Subcutaneous abdominal adipose tissue (tissue), 5 donors: ENCODE results near the gene MBTD1.

ENCODE experiments used
- H3K27ac ChIP-seq: one replicate; pipeline ENCODE4 v1.7.0; 2013; ENCODE audit warnings: low read depth, mild to moderate bottlenecking, inconsistent platforms, low read length, moderate library complexity
- H3K27me3 ChIP-seq, 5 donors: one replicate each; pipeline ENCODE4 v1.7.0; 2013; ENCODE audit warnings: low read length in 5 of 5, inconsistent platforms in 1 of 5; ENCODE audit not compliant: control insufficient read depth in 5 of 5, insufficient read depth in 4 of 5
- H3K36me3 ChIP-seq, 5 donors: one replicate each; pipeline ENCODE4 v1.7.0; 2013; ENCODE audit warnings: low read length in 5 of 5; ENCODE audit not compliant: control insufficient read depth in 5 of 5, insufficient read depth in 5 of 5
- H3K4me1 ChIP-seq, 5 donors: one replicate each; pipeline ENCODE4 v1.7.0; 2013; ENCODE audit warnings: low read length in 5 of 5, mild to moderate bottlenecking in 3 of 5, moderate library complexity in 1 of 5; ENCODE audit not compliant: control insufficient read depth in 5 of 5, insufficient read depth in 5 of 5
- H3K4me3 ChIP-seq, 5 donors: one replicate each; pipeline ENCODE4 v1.7.0; 2013; ENCODE audit warnings: low read length in 5 of 5, low read depth in 1 of 5
- H3K9ac ChIP-seq, 5 donors: one replicate each; pipeline ENCODE4 v1.7.0; 2013; ENCODE audit warnings: low read length in 5 of 5, mild to moderate bottlenecking in 4 of 5, moderate library complexity in 3 of 5
- H3K9me3 ChIP-seq, 5 donors: one replicate each; pipeline ENCODE4 v1.7.0; 2013; ENCODE audit warnings: low read length in 5 of 5; ENCODE audit not compliant: control insufficient read depth in 5 of 5
- donor health status: healthy.
- donor health status: healthy.
- donor health status: healthy.
- donor health status: healthy.
- donor health status: healthy.

MBTD1 gene

GRCh38 chr17:51154176-51154575 is 105.7 kb downstream of the MBTD1 start:
- Histone ChIP-seq H3K4me3 (peak overlapping the region; percentile 80 to 97 (median 89)), H3K9ac (peak overlapping the region; percentile 55 to 90 (median 73)), H3K36me3 (peaks cover 0 to 9% (median 2%) of the 10 kb centered on the region in 5 donors), H3K4me1 (peaks cover 2 to 22% (median 19%) of the 10 kb centered on the region in 5 donors), H3K27me3 (no peaks in the 10 kb centered on the region), H3K9me3 (no peaks in the 10 kb centered on the region), H3K27ac (no peak overlapping the region)

DNA sequence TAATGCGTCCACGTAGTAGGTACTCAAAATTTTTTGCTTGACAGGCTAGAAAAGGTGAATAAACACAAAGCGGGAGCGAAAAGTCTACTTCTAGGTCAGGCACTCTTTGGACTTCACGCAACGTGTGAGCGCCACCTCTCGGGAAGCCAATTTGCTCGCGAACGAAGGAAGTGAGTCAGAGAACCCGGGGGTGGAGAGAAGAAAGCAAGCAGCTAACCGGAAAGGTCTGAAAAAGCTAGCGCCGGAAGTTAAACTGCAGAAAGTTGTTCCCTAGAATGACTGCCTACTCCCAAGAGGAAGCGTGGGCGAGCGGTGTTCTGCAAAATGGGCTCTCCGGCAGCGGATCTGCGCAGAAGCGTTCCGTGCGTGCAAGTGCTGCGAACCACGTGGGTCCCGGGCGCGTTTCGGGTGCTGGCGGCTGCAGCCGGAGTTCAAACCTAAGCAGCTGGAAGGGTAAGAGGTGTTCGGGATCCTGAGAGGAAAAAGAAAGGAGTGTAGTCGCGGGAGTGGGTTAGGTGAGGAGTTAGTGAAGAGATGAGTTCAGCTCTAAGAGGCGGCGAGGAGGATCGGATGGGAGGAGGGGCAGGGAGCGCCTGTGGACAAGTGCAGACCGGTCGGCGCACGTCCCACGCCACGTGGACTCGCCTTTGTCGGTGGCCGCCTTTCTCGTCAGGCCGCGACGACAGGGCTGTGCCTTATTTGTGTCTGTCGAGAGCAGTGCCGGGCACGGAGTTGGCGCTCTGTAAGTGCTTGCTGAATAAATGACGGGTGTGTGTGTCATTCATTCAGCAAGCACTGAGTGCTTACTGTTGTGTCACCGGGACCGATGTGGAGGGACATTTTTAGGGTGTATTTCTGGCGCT is 106.4 kb downstream of the MBTD1 start, which contains the start of gene NME1:
Gene NME1, plus strand, starts transcription at position 350 of the 863 bp plus-strand sequence. CDS start 2,096 bp downstream, outside the sequence.
- Histone ChIP-seq H3K4me1 (peaks cover 2 to 22% (median 19%) of the 10 kb centered on the region in 5 donors), H3K9ac (peak within 1 kb of the TSS; percentile 64 to 92 (median 89)), H3K9me3 (no peaks in the 10 kb centered on the region), H3K4me3 (peak within 1 kb of the TSS; percentile 80 to 97 (median 89)), H3K36me3 (peaks cover 0 to 6% (median 0%) of the 10 kb centered on the region in 5 donors), H3K27ac (peak within 1 kb of the TSS; percentile 97), H3K27me3 (no peaks in the 10 kb centered on the region)

DNA sequence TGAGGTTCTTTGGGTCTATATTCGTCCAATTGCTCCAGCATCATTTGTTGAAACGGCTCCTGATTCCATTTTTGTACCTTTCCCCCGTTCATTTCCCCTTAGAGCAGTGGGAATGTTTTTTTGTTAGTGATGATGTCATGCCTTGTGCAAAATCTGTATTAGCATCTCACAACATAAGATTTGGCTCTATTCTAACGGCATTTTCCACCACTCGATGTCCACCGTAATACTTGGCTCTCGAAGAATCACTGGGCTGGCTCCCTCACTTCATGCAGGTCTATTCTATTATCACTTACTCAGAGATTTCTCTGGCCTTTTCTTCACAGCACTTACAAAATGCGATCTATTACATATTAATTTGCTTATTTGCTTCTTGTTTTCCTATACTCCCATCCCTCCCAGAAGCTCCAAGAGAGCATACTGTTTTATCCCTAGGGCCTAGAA is 107.1 kb downstream of the MBTD1 start:
- no peaks in the 10 kb centered on the region for H3K9me3 ChIP-seq
- peak overlapping the region; percentile 97 for H3K27ac ChIP-seq
- H3K36me3 ChIP-seq, result peaks cover 0 to 4% (median 0%) of the 10 kb centered on the region in 5 donors
- H3K27me3 ChIP-seq, result no peaks in the 10 kb centered on the region
- peak overlapping the region; percentile 35 to 92 (median 78) for H3K9ac ChIP-seq
- H3K4me1 ChIP-seq, result peaks cover 2 to 22% (median 19%) of the 10 kb centered on the region in 5 donors
- peak overlapping the region; percentile 57 to 97 (median 69) for H3K4me3 ChIP-seq

GRCh38 chr17:51150932-51151331 is 108.9 kb downstream of the MBTD1 start:
- peaks cover 2 to 22% (median 19%) of the 10 kb centered on the region in 5 donors for H3K4me1 ChIP-seq
- H3K27ac ChIP-seq, result no peak overlapping the region
- H3K4me3 ChIP-seq, result no peak overlapping the region
- H3K9ac ChIP-seq, result no peak overlapping the region
- H3K36me3 ChIP-seq, result no peaks in the 10 kb centered on the region
- no peaks in the 10 kb centered on the region for H3K27me3 ChIP-seq
- H3K9me3 ChIP-seq, result no peaks in the 10 kb centered on the region

DNA sequence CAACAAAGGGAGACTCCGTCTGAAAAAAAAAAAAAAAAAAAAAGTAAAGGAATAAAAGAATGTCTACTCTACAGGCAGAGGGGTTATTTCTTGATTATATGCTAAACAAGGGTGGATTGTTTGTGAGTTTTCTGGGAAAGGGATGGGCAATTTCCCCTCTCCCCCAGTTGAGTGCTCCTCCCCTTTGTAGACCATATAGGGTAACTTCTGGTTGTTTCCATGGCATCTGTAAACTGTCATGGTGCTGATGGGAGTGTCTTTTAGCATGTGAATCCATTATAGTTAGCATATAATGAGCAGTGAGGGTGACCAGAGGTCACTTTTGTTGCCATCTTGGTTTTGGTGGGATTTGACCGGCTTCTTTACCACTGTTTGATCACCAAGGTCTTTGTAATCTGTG is 110.7 kb downstream of the MBTD1 start:
- H3K9me3 ChIP-seq, result no peaks in the 10 kb centered on the region
- no peaks in the 10 kb centered on the region for H3K27me3 ChIP-seq
- peaks cover 2 to 15% (median 12%) of the 10 kb centered on the region in 5 donors for H3K4me1 ChIP-seq
- no peak overlapping the region for H3K9ac ChIP-seq
- no peak overlapping the region for H3K27ac ChIP-seq
- H3K36me3 ChIP-seq, result no peaks in the 10 kb centered on the region
- no peak overlapping the region for H3K4me3 ChIP-seq

DNA sequence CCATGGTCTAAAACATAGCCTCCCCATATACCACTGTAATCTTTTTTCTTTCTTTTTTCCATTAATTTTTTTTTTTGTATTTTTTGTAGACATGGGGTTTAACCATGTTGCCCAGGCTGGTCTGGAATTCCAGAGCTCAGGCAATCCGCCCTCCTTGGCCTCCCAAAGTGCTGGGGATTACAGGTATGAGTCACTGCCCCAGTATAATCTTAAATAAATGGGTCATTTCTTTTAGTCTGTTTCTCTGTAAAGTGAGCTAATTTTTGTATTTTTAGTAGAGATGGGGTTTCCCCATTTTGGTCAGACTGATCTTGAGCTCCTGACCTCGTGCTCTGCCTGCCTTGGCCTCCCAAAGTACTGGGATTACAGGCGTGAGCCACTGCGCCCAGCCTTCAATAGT is 112.2 kb downstream of the MBTD1 start:
- H3K27ac ChIP-seq, result no peak overlapping the region
- H3K4me1 ChIP-seq, result peaks cover 0 to 3% (median 1%) of the 10 kb centered on the region in 5 donors
- H3K9me3 ChIP-seq, result no peaks in the 10 kb centered on the region
- no peaks in the 10 kb centered on the region for H3K27me3 ChIP-seq
- H3K36me3 ChIP-seq, result no peaks in the 10 kb centered on the region
- no peak overlapping the region for H3K9ac ChIP-seq
- no peak overlapping the region for H3K4me3 ChIP-seq

DNA sequence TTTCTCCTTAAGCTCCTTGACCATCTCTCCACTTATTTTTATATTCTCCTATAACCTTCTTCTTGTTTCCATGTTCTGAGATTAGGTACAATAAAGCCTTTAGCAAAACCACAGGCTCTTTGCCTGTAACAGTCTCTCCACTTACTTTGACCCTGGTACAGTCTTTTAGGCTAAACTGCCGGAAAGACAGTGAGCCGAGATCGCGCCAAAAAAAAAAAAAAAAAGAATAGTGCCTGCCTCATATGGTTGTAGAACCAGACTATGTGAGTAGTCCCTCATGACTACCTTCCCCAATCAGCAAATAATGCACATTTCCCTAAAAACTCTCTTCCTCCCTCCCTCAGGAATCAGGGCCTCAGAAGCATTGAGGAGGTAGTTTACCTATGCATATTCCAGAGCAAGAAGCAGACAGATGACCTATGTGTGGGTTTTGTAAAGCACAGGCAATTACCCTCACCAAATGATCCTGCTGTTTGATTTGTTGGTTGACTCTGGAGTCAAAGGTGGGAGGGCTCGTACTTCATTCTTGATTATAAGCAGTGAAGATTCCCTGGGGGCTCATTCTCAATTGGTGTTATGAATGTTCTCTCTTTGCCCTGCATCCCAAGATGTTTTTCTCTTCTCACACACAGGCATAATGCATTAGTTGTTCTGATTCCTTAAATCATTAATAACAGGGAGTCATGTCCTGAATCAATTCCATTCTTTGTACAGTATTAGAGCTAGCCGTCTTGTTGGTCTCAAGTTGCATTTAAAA is 115.4 kb downstream of the MBTD1 start:
- Histone ChIP-seq H3K36me3 (no peaks in the 10 kb centered on the region), H3K27me3 (no peaks in the 10 kb centered on the region), H3K9me3 (no peaks in the 10 kb centered on the region), H3K27ac (no peak overlapping the region), H3K4me3 (no peak overlapping the region), H3K4me1 (no peaks in the 10 kb centered on the region), H3K9ac (no peak overlapping the region)

DNA sequence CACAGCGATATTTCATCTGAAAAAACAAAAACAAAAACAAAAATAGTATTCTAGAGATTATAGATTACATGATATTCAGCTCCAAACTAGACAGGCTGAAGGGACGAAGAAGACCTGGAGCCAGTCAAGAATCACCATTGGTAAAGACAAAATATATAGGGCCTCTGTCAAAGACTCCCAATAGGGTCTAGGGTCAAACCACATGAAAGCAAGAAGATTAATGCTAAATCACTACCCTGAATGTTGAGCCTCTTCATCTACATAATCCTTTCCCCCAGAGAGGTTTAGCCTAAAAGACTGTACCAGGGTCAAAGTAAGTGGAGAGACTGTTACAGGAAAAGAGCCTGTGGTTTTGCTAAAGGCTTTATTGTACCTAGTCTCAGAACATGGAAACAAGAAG is 117.3 kb downstream of the MBTD1 start:
- H3K27ac ChIP-seq, result no peak overlapping the region
- no peaks in the 10 kb centered on the region for H3K9me3 ChIP-seq
- H3K36me3 ChIP-seq, result no peaks in the 10 kb centered on the region
- no peaks in the 10 kb centered on the region for H3K4me1 ChIP-seq
- no peak overlapping the region for H3K4me3 ChIP-seq
- no peaks in the 10 kb centered on the region for H3K27me3 ChIP-seq
- no peak overlapping the region for H3K9ac ChIP-seq

DNA sequence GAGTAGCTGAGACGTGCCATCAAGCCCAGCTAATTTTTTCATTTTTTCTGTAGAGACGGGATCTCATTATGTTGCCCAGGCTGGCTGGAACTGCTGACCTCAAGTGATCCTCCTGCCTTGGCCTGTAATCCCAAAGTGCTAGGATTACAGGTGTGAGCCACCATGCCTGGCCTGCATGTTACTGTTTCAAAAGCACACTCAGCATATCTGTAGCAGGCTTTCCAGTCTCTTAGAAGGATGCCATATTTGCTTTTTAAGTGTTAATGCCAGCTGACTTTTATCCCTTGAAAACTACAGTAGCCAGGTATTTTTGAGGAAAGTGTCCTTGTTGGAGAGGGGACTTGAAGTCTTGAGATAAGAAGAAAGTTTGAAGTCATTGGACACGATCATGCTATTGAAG is 123.9 kb downstream of the MBTD1 start:
- Histone ChIP-seq H3K27ac (no peak overlapping the region), H3K9me3 (no peaks in the 10 kb centered on the region), H3K36me3 (no peaks in the 10 kb centered on the region), H3K4me3 (no peak overlapping the region), H3K4me1 (peaks cover 0 to 8% (median 0%) of the 10 kb centered on the region in 5 donors), H3K9ac (no peak overlapping the region), H3K27me3 (no peaks in the 10 kb centered on the region)

GRCh38 chr17:51133365-51133764 is 126.5 kb downstream of the MBTD1 start:
- H3K4me3 ChIP-seq, result no peak overlapping the region
- H3K9ac ChIP-seq, result no peak overlapping the region
- no peak overlapping the region for H3K27ac ChIP-seq
- H3K4me1 ChIP-seq, result peaks cover 0 to 8% (median 0%) of the 10 kb centered on the region in 5 donors
- H3K27me3 ChIP-seq, result no peaks in the 10 kb centered on the region
- no peaks in the 10 kb centered on the region for H3K36me3 ChIP-seq
- H3K9me3 ChIP-seq, result no peaks in the 10 kb centered on the region
